GM21515 (cell line): ENCODE measurements around the gene HRH4.

Experiments
- ATAC-seq: cut with Tn5 transposase; IDR thresholded peaks from one replicate; pipeline ENCODE4 v1.9.1; 2021; ENCODE audit not compliant: unreplicated experiment

Gene HRH4

GRCh38 chr18:24465486-24465885 lies 5.0 kb downstream of the HRH4 start:
- no peak for ATAC-seq

- no peak for ATAC-seq
Measured at GRCh38 chr18:24466771-24467170, 6.3 kb downstream of the HRH4 start.

- ATAC-seq, result no peak
Measured at GRCh38 chr18:24470022-24470618, 9.7 kb downstream of the HRH4 start.

GRCh38 chr18:24470805-24471204 lies 10.4 kb downstream of the HRH4 start:
- no peak for ATAC-seq

GRCh38 chr18:24472591-24472990 lies 12.2 kb downstream of the HRH4 start:
- ATAC-seq, result no peak

GRCh38 chr18:24474406-24474805 lies 14.0 kb downstream of the HRH4 start:
- no peak for ATAC-seq

GRCh38 chr18:24475926-24476589 lies 15.6 kb downstream of the HRH4 start:
- ATAC-seq, result no peak

GRCh38 chr18:24479371-24479770 lies 18.9 kb downstream of the HRH4 start:
- no peak for ATAC-seq

GRCh38 chr18:24482821-24483220 lies 22.4 kb downstream of the HRH4 start:
- ATAC-seq, result no peak

- ATAC-seq, result no peak
Measured at GRCh38 chr18:24485681-24486080, 25.2 kb downstream of the HRH4 start.

- ATAC-seq, result no peak
Measured at GRCh38 chr18:24486684-24487083, 26.2 kb downstream of the HRH4 start.

GRCh38 chr18:24488824-24489493 lies 28.5 kb downstream of the HRH4 start:
- ATAC-seq, result no peak

GRCh38 chr18:24490539-24490938 lies 30.1 kb downstream of the HRH4 start:
- ATAC-seq, result no peak

- ATAC-seq, result peak; percentile 70
Measured at GRCh38 chr18:24491927-24492834, 31.7 kb downstream of the HRH4 start.

- no peak for ATAC-seq
Measured at GRCh38 chr18:24494586-24494985, 34.1 kb downstream of the HRH4 start.

GRCh38 chr18:24497031-24497754 lies 36.8 kb downstream of the HRH4 start:
- ATAC-seq, result no peak

GRCh38 chr18:24499814-24500213 lies 39.4 kb downstream of the HRH4 start:
- no peak for ATAC-seq

GRCh38 chr18:24500217-24500616 lies 39.8 kb downstream of the HRH4 start:
- ATAC-seq, result no peak

- no peak for ATAC-seq
Measured at GRCh38 chr18:24500766-24501165, 40.3 kb downstream of the HRH4 start.

GRCh38 chr18:24502667-24503523 lies 42.5 kb downstream of the HRH4 start:
- ATAC-seq, result no peak
